HG03064 (cell line): ENCODE measurements around the gene ABCB11.
"Not testable (repeated sequence)": the region's sequence is repeated elsewhere in the genome, so short reads cannot be mapped to it uniquely, and the experiment has no call there.

ENCODE experiments used
- ATAC-seq: cut with Tn5 transposase; IDR thresholded peaks from one replicate; pipeline ENCODE4 v1.9.1; 2021; ENCODE audit warnings: low read depth; ENCODE audit not compliant: unreplicated experiment

ABCB11 gene

GRCh38 chr2:169046440-169047151 lies 15.5 kb upstream of the ABCB11 start:
- ATAC-seq, result no peak

GRCh38 chr2:169042856-169043255 lies 11.7 kb upstream of the ABCB11 start:
- no peak for ATAC-seq

- ATAC-seq, result no peak
These were observed 10.5 kb upstream of the ABCB11 start for GRCh38 chr2:169041594-169041993.

GRCh38 chr2:169039702-169040101 lies 8.6 kb upstream of the ABCB11 start:
- no peak for ATAC-seq

- no peak for ATAC-seq
These were observed 7.2 kb upstream of the ABCB11 start for GRCh38 chr2:169038338-169038757.

- no peak for ATAC-seq
These were observed 5.8 kb upstream of the ABCB11 start for GRCh38 chr2:169036736-169037440.

- no peak for ATAC-seq
These were observed 4.8 kb upstream of the ABCB11 start for GRCh38 chr2:169035887-169036286.

GRCh38 chr2:169034984-169035544 lies 3.9 kb upstream of the ABCB11 start:
- no peak for ATAC-seq

- no peak for ATAC-seq
These were observed 3.1 kb upstream of the ABCB11 start for GRCh38 chr2:169034256-169034655.

GRCh38 chr2:169029341-169029740 lies 1.8 kb downstream of the ABCB11 start:
- ATAC-seq, result no peak

- ATAC-seq, result no peak
These were observed 3.9 kb downstream of the ABCB11 start for GRCh38 chr2:169027234-169027633.

- ATAC-seq, result no peak
These were observed 5.1 kb downstream of the ABCB11 start for GRCh38 chr2:169026056-169026455.

- ATAC-seq, result no peak
These were observed 8.0 kb downstream of the ABCB11 start for GRCh38 chr2:169023161-169023560.

- ATAC-seq, result no peak
These were observed 12.7 kb downstream of the ABCB11 start for GRCh38 chr2:169018390-169018789.

- ATAC-seq, result no peak
These were observed 15.2 kb downstream of the ABCB11 start for GRCh38 chr2:169015943-169016342.

GRCh38 chr2:169014780-169015179 lies 16.3 kb downstream of the ABCB11 start:
- no peak for ATAC-seq

GRCh38 chr2:169013628-169014026 lies 17.5 kb downstream of the ABCB11 start:
- ATAC-seq, result no peak

GRCh38 chr2:169012812-169013627 lies 18.1 kb downstream of the ABCB11 start:
- no peak for ATAC-seq

GRCh38 chr2:169012191-169012792 lies 18.8 kb downstream of the ABCB11 start:
- ATAC-seq, result not testable (repeated sequence)

GRCh38 chr2:169011698-169012097 lies 19.4 kb downstream of the ABCB11 start:
- ATAC-seq, result no peak
